H1 (cell line): ENCODE data around the gene DNAJC7. TPM values are rescaled to one million over a fixed set of nuclear protein-coding genes. Genes with fewer than 3 reads are reported as not detected.

Experiments
- CTCF ChIA-PET: fragments of 300-600 bp; sonication (Branson Sonifier 250); formaldehyde crosslinking; loops from one replicate; lab custom pipeline; 2021; ENCODE audit not compliant: partially characterized antibody; lab: Charles Lee
- POLR2A ChIA-PET: fragments of 300-600 bp; sonication (Branson Sonifier 250); formaldehyde crosslinking; loops from one replicate; lab custom pipeline; 2021; ENCODE audit warnings: inconsistent platforms; ENCODE audit not compliant: partially characterized antibody; lab: Charles Lee
- DNase-seq, 2 experiments: peaks; one replicate each; pipeline versions ENCODE4 v3.0.0 to v3.0.0-alpha.2; 2010 to 2022; ENCODE audit warnings: low spot score in 2 of 2, low read depth in 1 of 2, mixed read lengths in 1 of 2
- FAIRE-seq: peaks from 2 replicates; lab custom pipeline; 2011; peaks lifted over from hg19 to GRCh38; lab: Jason Lieb, UNC
- H2AFZ ChIP-seq: 2 replicates; pipeline ENCODE4 v1.8.1; 2012; ENCODE audit warnings: low read length, inconsistent platforms
- H2AK5ac ChIP-seq: 2 replicates; pipeline ENCODE4 v1.6.1; 2013; ENCODE audit warnings: low read depth, low read length
- H2BK120ac ChIP-seq: replicated peaks from 2 replicates; pipeline ENCODE3; 2013; ENCODE audit warnings: low read depth, low read length, inconsistent platforms
- H2BK12ac ChIP-seq: 2 replicates; pipeline ENCODE4 v1.6.1; 2013; ENCODE audit warnings: low read depth, low read length
- H2BK15ac ChIP-seq: 2 replicates; pipeline ENCODE4 v1.6.1; 2013; ENCODE audit warnings: low read length
- H2BK20ac ChIP-seq: 2 replicates; pipeline ENCODE4 v1.6.1; 2013; ENCODE audit warnings: low read length
- H2BK5ac ChIP-seq: 2 replicates; pipeline ENCODE4 v1.6.1; 2013; ENCODE audit warnings: low read depth, low read length
- H3K14ac ChIP-seq: 2 replicates; pipeline ENCODE4 v1.6.1; 2013; ENCODE audit warnings: inconsistent platforms; ENCODE audit not compliant: insufficient read length
- H3K18ac ChIP-seq: 2 replicates; pipeline ENCODE4 v1.6.1; 2013; ENCODE audit warnings: low read length; ENCODE audit errors: extremely low read depth
- H3K23ac ChIP-seq: 2 replicates; pipeline ENCODE4 v1.6.1; 2013; ENCODE audit warnings: inconsistent platforms; ENCODE audit not compliant: insufficient read length
- H3K23me2 ChIP-seq: 2 replicates; pipeline ENCODE4 v1.6.1; 2013; ENCODE audit warnings: low read depth, low read length
- H3K27ac ChIP-seq: 2 replicates; pipeline ENCODE4 v1.6.1; 2011; ENCODE audit warnings: low read depth, low read length, inconsistent platforms
- H3K27me3 ChIP-seq, 4 experiments: replicated peaks in 1 of 4; 1 replicate in 1 of 4; 2 replicates in 3 of 4; pipeline versions ENCODE4 v1.6.1 to v1.8.1; 2011 to 2013; ENCODE audit warnings: low read length in 3 of 4, mild to moderate bottlenecking in 3 of 4, inconsistent platforms in 2 of 4, mixed read lengths in 2 of 4, moderate library complexity in 1 of 4; ENCODE audit not compliant: control insufficient read depth in 3 of 4, insufficient read depth in 3 of 4; ENCODE audit errors: extremely low read depth in 1 of 4
- H3K36me3 ChIP-seq, 4 experiments: 2 replicates each; pipeline versions ENCODE4 v1.6.1 to v1.8.1; 2011 to 2013; ENCODE audit warnings: mild to moderate bottlenecking in 4 of 4, low read length in 3 of 4, moderate library complexity in 2 of 4, control low read depth in 1 of 4, inconsistent platforms in 1 of 4; ENCODE audit not compliant: insufficient read depth in 4 of 4, control insufficient read depth in 2 of 4
- H3K4ac ChIP-seq: replicated peaks from 2 replicates; pipeline ENCODE3; 2013; ENCODE audit warnings: low read length, low read depth, mixed read lengths, inconsistent platforms; ENCODE audit not compliant: insufficient read length
- H3K4me1 ChIP-seq, 4 experiments: replicated peaks in 1 of 4; 1 replicate in 1 of 4; 2 replicates in 3 of 4; pipeline versions ENCODE4 v1.6.1 to v1.8.1; 2011 to 2013; ENCODE audit warnings: low read length in 3 of 4, inconsistent platforms in 2 of 4, mixed read lengths in 1 of 4; ENCODE audit not compliant: insufficient read depth in 4 of 4, control insufficient read depth in 3 of 4
- H3K4me2 ChIP-seq, 2 experiments: 2 replicates each; pipeline versions ENCODE4 v1.6.1 to v1.8.1; 2011 to 2013; ENCODE audit warnings: low read depth in 2 of 2, low read length in 2 of 2, control low read depth in 1 of 2, inconsistent platforms in 1 of 2, mild to moderate bottlenecking in 1 of 2; ENCODE audit not compliant: insufficient read depth in 1 of 2
- H3K4me3 ChIP-seq, 4 experiments: fragments of 200-600, 300-600 bp in 1 of 4; sonication (generic), shearing (Covaris generic), sonication (Bioruptor Twin) in 1 of 4; 2 replicates each; pipeline versions ENCODE4 v1.5.1 to v1.8.1; 2011 to 2016; ENCODE audit warnings: low read length in 4 of 4, low read depth in 3 of 4, control low read depth in 2 of 4, inconsistent platforms in 2 of 4, mild to moderate bottlenecking in 2 of 4, mixed read lengths in 1 of 4, moderate library complexity in 1 of 4; ENCODE audit not compliant: insufficient read depth in 2 of 4; ENCODE audit errors: extremely low read depth in 1 of 4
- H3K56ac ChIP-seq: replicated peaks from 2 replicates; pipeline ENCODE3; 2013; ENCODE audit warnings: low read depth, mild to moderate bottlenecking, mixed read lengths, low read length, inconsistent platforms; ENCODE audit not compliant: insufficient read length
- H3K79me1 ChIP-seq: 2 replicates; pipeline ENCODE4 v1.6.1; 2013; ENCODE audit warnings: low read depth, low read length, control low read depth
- H3K79me2 ChIP-seq, 2 experiments: 2 replicates each; pipeline versions ENCODE4 v1.6.1 to v1.8.1; 2012 to 2013; ENCODE audit warnings: low read length in 2 of 2, mild to moderate bottlenecking in 2 of 2, inconsistent platforms in 1 of 2; ENCODE audit not compliant: insufficient read depth in 2 of 2, control insufficient read depth in 1 of 2
- H3K9ac ChIP-seq, 4 experiments: replicated peaks in 1 of 4; 1 replicate in 1 of 4; 2 replicates in 3 of 4; pipeline versions ENCODE4 v1.6.1 to v1.8.1; 2011 to 2013; ENCODE audit warnings: low read depth in 3 of 4, low read length in 3 of 4, control low read depth in 2 of 4, mild to moderate bottlenecking in 2 of 4, moderate library complexity in 2 of 4, inconsistent platforms in 1 of 4; ENCODE audit errors: extremely low read depth in 1 of 4
- H3K9me3 ChIP-seq, 2 experiments: 2 replicates each; pipeline versions ENCODE4 v1.6.1 to v1.8.1; 2012 to 2013; ENCODE audit warnings: mild to moderate bottlenecking in 2 of 2, moderate library complexity in 2 of 2, control low read depth in 1 of 2, inconsistent platforms in 1 of 2, low read depth in 1 of 2, low read length in 1 of 2, mixed read lengths in 1 of 2; ENCODE audit not compliant: insufficient read depth in 2 of 2
- H4K20me1 ChIP-seq, 2 experiments: replicated peaks in 1 of 2; 2 replicates each; pipeline versions ENCODE3 to v1.8.1; 2011 to 2013; ENCODE audit warnings: inconsistent platforms in 2 of 2, low read length in 2 of 2, mild to moderate bottlenecking in 1 of 2; ENCODE audit not compliant: insufficient read depth in 2 of 2, control insufficient read depth in 1 of 2
- H4K5ac ChIP-seq: 2 replicates; pipeline ENCODE4 v1.6.1; 2013; ENCODE audit warnings: low read length, low read depth, mixed read lengths, inconsistent platforms; ENCODE audit not compliant: insufficient read length
- H4K8ac ChIP-seq: 2 replicates; pipeline ENCODE4 v1.8.0; 2013; ENCODE audit warnings: mild to moderate bottlenecking, moderate library complexity, low read length, inconsistent platforms; ENCODE audit not compliant: insufficient read depth; ENCODE audit errors: extremely low read depth
- H4K91ac ChIP-seq: replicated peaks from 2 replicates; pipeline ENCODE3; 2013; ENCODE audit warnings: low read length, mixed read lengths, inconsistent platforms; ENCODE audit not compliant: insufficient read length
- CBX8 ChIP-seq: fragments of 300-800, 300-1000 bp; sonication (generic); IDR thresholded peaks from 2 replicates; pipeline ENCODE4 v1.7.1; 2016; ENCODE audit warnings: low read depth, low read length, borderline replicate concordance
- EZH2 ChIP-seq: fragments of 200-600 bp; sonication (generic); IDR thresholded peaks from 2 replicates; pipeline ENCODE4 v1.7.1; 2012; ENCODE audit warnings: low read depth, mild to moderate bottlenecking, moderate library complexity, low read length, inconsistent platforms; ENCODE audit not compliant: severe bottlenecking
- FOSL1 ChIP-seq: IDR thresholded peaks from 2 replicates; pipeline ENCODE4 v1.6.1; 2011; ENCODE audit warnings: mild to moderate bottlenecking, low read depth, low read length, moderate library complexity; ENCODE audit not compliant: insufficient read depth
- RAD21 ChIP-seq, 2 experiments: IDR thresholded peaks in 1 of 2; conservative IDR thresholded peaks in 1 of 2; 2 replicates each; pipeline ENCODE4 v1.6.1; 2011; ENCODE audit warnings: low read depth in 2 of 2, low read length in 2 of 2, improper control_type of control experiment in 1 of 2, inconsistent platforms in 1 of 2, mild to moderate bottlenecking in 1 of 2, moderate library complexity in 1 of 2
- RFX5 ChIP-seq: IDR thresholded peaks from 2 replicates; pipeline ENCODE4 v1.6.1; 2011; ENCODE audit warnings: low read depth, low read length, improper control_type of control experiment, borderline replicate concordance
- RNF2 ChIP-seq: fragments of 200-900, 300-1000 bp; sonication (generic); IDR thresholded peaks from 2 replicates; pipeline ENCODE4 v1.7.1; 2016; ENCODE audit warnings: borderline replicate concordance, low read depth, mild to moderate bottlenecking, antibody characterized with exemption, low read length; ENCODE audit not compliant: poor library complexity, severe bottlenecking; ENCODE audit errors: missing control alignments
- TBP ChIP-seq: IDR thresholded peaks from 2 replicates; pipeline ENCODE4 v1.6.1; 2011; ENCODE audit warnings: low read depth, low read length, improper control_type of control experiment
- TEAD4 ChIP-seq: IDR thresholded peaks from 2 replicates; pipeline ENCODE4 v1.6.1; 2012; ENCODE audit warnings: low read depth, low read length, inconsistent platforms, mixed read lengths
- ZNF274 ChIP-seq: IDR thresholded peaks from 2 replicates; pipeline ENCODE4 v1.7.0; 2012; ENCODE audit warnings: low read length, borderline replicate concordance; ENCODE audit errors: extremely low read depth
- WGBS, 2 experiments: shearing (Covaris generic) in 1 of 2; methylation state at CpG; one replicate each; pipeline versions ENCODE4 v1.1.6 to v1.1.7; 2013 to 2015; ENCODE audit warnings: low lambda C conversion rate in 2 of 2, mixed read lengths in 2 of 2, inconsistent platforms in 1 of 2, low coverage in 1 of 2, missing lambda C conversion rate in 1 of 2; ENCODE audit not compliant: insufficient replicate concordance in 2 of 2, insufficient coverage in 1 of 2, insufficient read length in 1 of 2; ENCODE audit errors: extremely low coverage in 1 of 2, missing lambda C conversion rate in 1 of 2; 5-methylcytosine and 5-hydroxymethylcytosine counted together
- polyA plus RNA-seq, 7 experiments: library from polyadenylated mRNA; depleted of rRNA in 3 of 7; stranded (reverse) in 5 of 7; unstranded in 2 of 7; fragments of >200 nt in 5 of 7; fragments of 200-250 nt in 2 of 7; gene quantifications; 1 replicate in 5 of 7; 2 replicates in 1 of 7; 4 replicates in 1 of 7; pipeline versions ENCODE4 v1.2.1 to v1.2.3, GENCODE V29; 2011 to 2013; ENCODE audit warnings: missing spikeins in 2 of 7, mixed read lengths in 2 of 7
- total RNA-seq: library from RNA; stranded (reverse); fragmentation: NEBNext Ultra II Directional; extraction: Animal tissue kit (Norgen Biotek cat#: 25700); gene quantifications from 2 replicates; pipeline ENCODE4 v1.2.1, GENCODE V29; 2021
- TF ChIP-seq, protein P1 (sequence below): IDR thresholded peaks from 2 replicates; pipeline ENCODE4 v1.6.1; 2011; ENCODE audit warnings: low read depth, mild to moderate bottlenecking, low read length; ENCODE audit not compliant: insufficient read depth

Gene DNAJC7
- total and polyA plus RNA-seq, 2 of the 8 experiments (the other 6 are each of a cell fraction or from before 2014, with no cell fraction given) = 31.0 to 148 TPM

DNA sequence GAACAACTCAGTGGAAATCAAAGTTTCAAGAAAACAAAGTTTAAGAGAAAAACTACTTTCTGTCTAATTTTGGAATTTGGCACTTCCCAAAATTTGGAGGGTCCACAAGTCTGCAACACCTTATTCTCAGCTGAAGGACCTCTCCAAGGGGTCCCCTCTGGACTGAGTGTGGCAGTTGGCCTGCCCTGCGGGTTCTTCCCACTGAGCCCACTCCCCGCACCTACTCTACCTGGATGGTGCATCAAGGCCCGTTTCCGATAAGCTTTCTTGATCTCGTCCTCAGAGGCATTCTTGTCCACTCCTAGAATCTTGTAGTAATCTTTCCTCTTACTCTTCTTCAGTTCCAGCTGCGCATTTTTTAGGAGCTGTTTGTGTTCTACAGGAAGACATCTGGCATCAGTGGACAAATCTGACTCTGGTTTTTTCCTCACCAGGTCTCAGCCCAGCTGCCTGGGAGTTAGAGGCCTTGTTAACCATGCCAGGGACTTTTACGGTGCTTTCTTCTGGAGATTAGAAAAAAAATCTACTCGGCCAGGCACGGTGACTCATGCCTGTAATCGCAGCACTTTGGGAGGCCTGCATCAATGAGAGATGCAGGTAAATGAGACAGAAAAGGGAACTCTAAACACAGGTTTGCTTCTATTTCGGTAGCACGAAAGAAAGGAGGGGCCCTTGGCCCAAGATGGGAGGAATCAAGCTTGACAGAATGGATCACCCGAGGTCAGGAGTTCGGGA lies 35.0 kb downstream of the DNAJC7 start:
- Histone ChIP-seq H3K23me2 (no peaks in the 10 kb centered on the region; the same call in 1 of the 2 replicates), H4K5ac (no peak overlapping the region), H3K79me2 (no peaks in the 10 kb centered on the region), H2BK15ac (no peak overlapping the region), H3K23ac (no peak overlapping the region), H3K56ac (no peak overlapping the region), H3K79me1 (no peaks in the 10 kb centered on the region), H3K9ac (no peak overlapping the region), H4K91ac (no peak overlapping the region), H3K9me3 (no peaks in the 10 kb centered on the region), H4K8ac (no peak overlapping the region), H2AFZ (no peak overlapping the region), H4K20me1 (peaks cover 0 to 8% of the 10 kb centered on the region in 2 experiments), H3K36me3 (peaks cover 37 to 86% (median 63%) of the 10 kb centered on the region in 4 experiments), H3K4me3 (no peak overlapping the region), H2BK120ac (no peak overlapping the region), H3K14ac (no peak overlapping the region), H3K4ac (no peak overlapping the region), H3K27ac (no peak overlapping the region), H3K27me3 (no peaks in the 10 kb centered on the region; a peak in 1 of 7 replicates), H2AK5ac (no peak overlapping the region), H3K4me2 (no peak overlapping the region), H3K18ac (no peak overlapping the region), H2BK5ac (no peak overlapping the region), H3K4me1 (no peaks in the 10 kb centered on the region), H2BK12ac (no peak overlapping the region), H2BK20ac (no peak overlapping the region)
- ChIA-PET POLR2A (interaction anchor here (0.6 to 3.9 kb wide), 4 partner anchors 10 to 286 kb away, joined by 3 to 22 read pairs (median 4); no protein-coding TSS in a partner anchor), CTCF (interaction anchor here (1.0 kb wide), 1 partner anchor 20 kb away, joined by 3 read pairs; no protein-coding TSS in a partner anchor)
- DNase-seq (no peak), FAIRE-seq (no peak)
- WGBS, 2 experiments = 93% methylated on average over 14 of the region's 14 CpGs; no CpG with 5 or more reads in 1 of the 2 experiments
- TF ChIP-seq TEAD4 = no peak
- no peak for TF ChIP-seq CBX8
- TF ChIP-seq RAD21 (IDR thresholded peaks at IDR 0.05 in 1 of 2, conservative IDR thresholded peaks at IDR 0.05 in 1 of 2; ENCODE audit: low read depth in 2 of 2, low read length in 2 of 2) = no peak
- TF ChIP-seq EZH2 = no peak
- TF ChIP-seq ZNF274 = no peak
- TF ChIP-seq RFX5 = no peak
- TF ChIP-seq, protein P1, sequence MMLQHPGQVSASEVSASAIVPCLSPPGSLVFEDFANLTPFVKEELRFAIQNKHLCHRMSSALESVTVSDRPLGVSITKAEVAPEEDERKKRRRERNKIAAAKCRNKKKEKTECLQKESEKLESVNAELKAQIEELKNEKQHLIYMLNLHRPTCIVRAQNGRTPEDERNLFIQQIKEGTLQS = no peak
- no peak for TF ChIP-seq TBP
- TF ChIP-seq FOSL1 = no peak
- no peak for TF ChIP-seq RNF2
